Spleen (tissue), 11 donors: ENCODE data around the gene RNPC3. TPM values are rescaled to one million over a fixed set of nuclear protein-coding genes. Genes with fewer than 3 reads are reported as not detected.
A peak's percentile ranks its signal among the peaks of the same experiment; 100 is the strongest.
"Not testable (repeated sequence)": the region's sequence is repeated elsewhere in the genome, so short reads cannot be mapped to it uniquely, and the experiment has no call there.

Experiments used
- DNase-seq: peaks from one replicate; pipeline ENCODE4 v3.0.0-alpha.2; 2020
- H3K27ac ChIP-seq, 8 donors: fragments of 200-600 bp; sonication (generic) in 7 of 8; 1 replicate in 4 of 8; 2 replicates in 4 of 8; pipeline versions ENCODE4 v1.5.0 to v1.8.0; 2016 to 2021; ENCODE audit warnings: inconsistent platforms in 4 of 8, mild to moderate bottlenecking in 4 of 8, moderate library complexity in 1 of 8
- H3K27me3 ChIP-seq, 7 donors: fragments of 200-600 bp; sonication (generic) in 6 of 7; replicated peaks in 1 of 7; 1 replicate in 4 of 7; 2 replicates in 3 of 7; pipeline versions ENCODE4 v1.5.0 to v1.8.0; 2016 to 2021; ENCODE audit warnings: inconsistent platforms in 3 of 7, mild to moderate bottlenecking in 1 of 7
- H3K36me3 ChIP-seq, 6 donors: fragments of 200-600 bp; sonication (generic) in 5 of 6; 1 replicate in 4 of 6; 2 replicates in 2 of 6; pipeline versions ENCODE4 v1.5.0 to v1.8.0; 2016 to 2021; ENCODE audit warnings: inconsistent platforms in 2 of 6
- H3K4me1 ChIP-seq, 6 donors: fragments of 200-600 bp; sonication (generic) in 5 of 6; 1 replicate in 3 of 6; 2 replicates in 3 of 6; pipeline versions ENCODE4 v1.5.0 to v1.8.0; 2016 to 2021; ENCODE audit warnings: inconsistent platforms in 3 of 6
- H3K4me3 ChIP-seq, 8 donors: fragments of 200-600 bp; sonication (generic) in 7 of 8; 1 replicate in 4 of 8; 2 replicates in 4 of 8; pipeline versions ENCODE4 v1.5.0 to v1.8.0; 2016 to 2021; ENCODE audit warnings: inconsistent platforms in 4 of 8, mild to moderate bottlenecking in 4 of 8, moderate library complexity in 2 of 8
- H3K9me3 ChIP-seq, 8 donors: fragments of 200-600 bp; sonication (generic) in 7 of 8; 1 replicate in 4 of 8; 2 replicates in 4 of 8; pipeline versions ENCODE4 v1.5.0 to v1.8.0; 2016 to 2021; ENCODE audit warnings: inconsistent platforms in 4 of 8
- POLR2A ChIP-seq, 3 donors: fragments of 450-650 bp; IDR thresholded peaks; one replicate each; pipeline ENCODE4 v1.5.1; 2017; ENCODE audit warnings: antibody characterized with exemption in 3 of 3, mild to moderate bottlenecking in 1 of 3
- POLR2AphosphoS5 ChIP-seq, 3 donors: sonication (generic); formaldehyde crosslinking; IDR thresholded peaks; one replicate each; pipeline ENCODE4 v1.5.1; 2017; ENCODE audit warnings: antibody characterized with exemption in 3 of 3
- WGBS, 5 donors: extraction: QIAGEN DNeasy Blood & Tissue Kit in 3 of 5; methylation state at CpG; one replicate each; pipeline versions ENCODE4 v1.1.5 to v1.1.7; 2013 to 2018; 5-methylcytosine and 5-hydroxymethylcytosine counted together
- intact Hi-C: fragments of 100-400 bp; cut with DNase I; formaldehyde crosslinking; loops from one replicate; pipeline ENCODE4 v1.15.0; 2023; ENCODE audit warnings: low total_unique reads
- polyA plus RNA-seq, 3 donors: library from polyadenylated mRNA; stranded (reverse); fragments of 200-250 nt; gene quantifications; one replicate each; pipeline ENCODE4 v1.2.1, GENCODE V29; 2013
- total RNA-seq, 7 donors: library from RNA; depleted of rRNA in 3 of 7; stranded (reverse); fragments of >200 nt in 3 of 7; fragmentation: NEBNext Ultra II Directional in 4 of 7; extraction: Animal tissue kit (Norgen Biotek cat#: 25700) in 4 of 7; gene quantifications; one replicate each; pipeline versions ENCODE4 v1.1.0 to v1.2.1, GENCODE V29; 2016 to 2021
- TF ChIP-seq, protein P1 (sequence below), 11 experiments: fragments of 200-600 bp in 7 of 11; fragments of 450-650 bp in 4 of 11; sonication (generic) in 4 of 11; IDR thresholded peaks in 8 of 11; conservative IDR thresholded peaks in 3 of 11; 1 replicate in 7 of 11; 2 replicates in 4 of 11; pipeline versions ENCODE4 v1.4.0 to v1.8.0; 2016 to 2021; ENCODE audit warnings: antibody characterized with exemption in 11 of 11, inconsistent platforms in 4 of 11, mild to moderate bottlenecking in 1 of 11
- donor health status: healthy with polysubstance abuse.
- donor health status: DM: no; HTN: no; CAD: no; lungs with moderate emphysema.
- donor health status: DM: no; HTN: no; CAD: no.
- donor health status: Bipolar disorder and iron deficiency.
- donor health status: healthy.
- donor health status: DM: no; HTN: no; CAD: no.
- donor health status: DM: yes; HTN: yes; CAD: no.

RNPC3 gene
- total and polyA plus RNA-seq, 10 donors, result 9.7 to 60.6 (median 41.1) TPM

DNA sequence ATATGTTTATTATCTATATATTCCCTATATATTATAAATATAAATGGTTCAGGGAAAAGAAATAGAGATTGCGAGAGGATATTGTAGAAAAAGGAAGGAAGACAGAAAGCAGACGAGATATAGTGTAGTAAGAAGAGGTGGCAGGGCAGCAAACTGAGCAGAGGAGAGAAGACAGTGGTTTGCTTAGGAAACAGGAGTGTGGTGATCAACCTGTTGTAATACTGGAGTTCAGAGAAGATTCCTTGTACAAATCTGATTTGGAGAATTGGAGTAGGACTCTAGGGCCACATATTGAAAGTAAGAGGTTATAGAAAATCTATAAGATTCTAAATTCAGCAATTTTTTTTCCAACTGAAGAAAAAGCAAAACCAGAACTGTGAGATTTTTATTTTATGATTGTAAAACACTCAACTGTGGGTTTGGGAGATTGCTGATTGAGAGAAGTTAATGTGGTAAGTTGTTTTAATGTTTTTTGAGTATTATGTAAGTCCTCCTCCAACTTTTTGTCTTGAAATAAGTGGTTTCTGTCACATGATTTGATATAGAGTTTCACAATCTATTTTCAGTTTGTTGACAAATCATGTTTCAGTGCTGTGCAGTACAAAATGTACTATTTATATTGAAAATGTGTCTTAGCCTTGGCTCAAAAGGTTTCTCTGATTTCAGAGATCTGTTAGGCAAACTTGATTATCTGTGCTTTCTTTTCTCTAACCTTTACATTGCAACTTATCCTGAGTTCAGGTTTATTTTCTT is 36.3 kb downstream of the RNPC3 start:
- Histone ChIP-seq H3K36me3 (peaks cover 0 to 12% (median 5%) of the 10 kb centered on the region in 6 donors), H3K27ac (peak overlapping the region in 6 of 8 donors; percentile 49 to 82 (median 73))

DNA sequence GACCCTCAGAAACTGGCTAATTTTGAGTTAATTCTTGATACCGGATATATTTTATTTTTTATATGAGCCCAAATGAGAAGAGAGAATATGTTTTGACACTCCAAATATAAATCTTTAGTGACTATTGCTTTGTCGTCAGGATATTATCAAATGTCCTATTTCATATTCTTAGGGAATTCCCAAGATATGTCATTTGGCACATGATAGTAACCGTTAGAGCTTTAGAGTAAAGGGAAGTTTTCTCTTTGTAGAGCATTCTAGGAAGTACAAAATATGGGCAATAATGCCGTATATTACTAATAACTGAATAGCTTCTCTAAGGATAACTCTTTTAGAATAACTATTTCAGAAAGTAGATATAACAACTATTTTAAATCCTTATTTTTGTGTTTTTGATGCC is 37.6 kb downstream of the RNPC3 start:
- WGBS, 5 donors, result 71 to 86% (median 76%) methylated on average over 4 of the region's 4 CpGs
- Histone ChIP-seq H3K27ac (peak overlapping the region in 5 of 8 donors; percentile 62 to 82 (median 75)), H3K27me3 (no peaks in the 10 kb centered on the region), H3K9me3 (no peaks in the 10 kb centered on the region), H3K4me1 (peaks cover 0 to 16% (median 7%) of the 10 kb centered on the region in 6 donors), H3K4me3 (no peak overlapping the region), H3K36me3 (peaks cover 0 to 8% (median 2%) of the 10 kb centered on the region in 6 donors)
- TF ChIP-seq, protein P1, sequence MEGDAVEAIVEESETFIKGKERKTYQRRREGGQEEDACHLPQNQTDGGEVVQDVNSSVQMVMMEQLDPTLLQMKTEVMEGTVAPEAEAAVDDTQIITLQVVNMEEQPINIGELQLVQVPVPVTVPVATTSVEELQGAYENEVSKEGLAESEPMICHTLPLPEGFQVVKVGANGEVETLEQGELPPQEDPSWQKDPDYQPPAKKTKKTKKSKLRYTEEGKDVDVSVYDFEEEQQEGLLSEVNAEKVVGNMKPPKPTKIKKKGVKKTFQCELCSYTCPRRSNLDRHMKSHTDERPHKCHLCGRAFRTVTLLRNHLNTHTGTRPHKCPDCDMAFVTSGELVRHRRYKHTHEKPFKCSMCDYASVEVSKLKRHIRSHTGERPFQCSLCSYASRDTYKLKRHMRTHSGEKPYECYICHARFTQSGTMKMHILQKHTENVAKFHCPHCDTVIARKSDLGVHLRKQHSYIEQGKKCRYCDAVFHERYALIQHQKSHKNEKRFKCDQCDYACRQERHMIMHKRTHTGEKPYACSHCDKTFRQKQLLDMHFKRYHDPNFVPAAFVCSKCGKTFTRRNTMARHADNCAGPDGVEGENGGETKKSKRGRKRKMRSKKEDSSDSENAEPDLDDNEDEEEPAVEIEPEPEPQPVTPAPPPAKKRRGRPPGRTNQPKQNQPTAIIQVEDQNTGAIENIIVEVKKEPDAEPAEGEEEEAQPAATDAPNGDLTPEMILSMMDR (IDR thresholded peaks at IDR 0.05 in 8 of 11, conservative IDR thresholded peaks at IDR 0.05 in 3 of 11), result no peak
- TF ChIP-seq POLR2AphosphoS5 (IDR thresholded peaks at IDR 0.05) (no peak), POLR2A (IDR thresholded peaks at IDR 0.05) (no peak)
- intact Hi-C loops, result no loop called here
- no peak for DNase-seq

More for the DNA sequence above, 36.3 kb downstream of the RNPC3 start:
- no peak overlapping the region for H3K4me3 ChIP-seq
- intact Hi-C loops, result no loop called here
- TF ChIP-seq POLR2AphosphoS5 (IDR thresholded peaks at IDR 0.05) (no peak), POLR2A (IDR thresholded peaks at IDR 0.05) (no peak)
- TF ChIP-seq, protein P1 (IDR thresholded peaks at IDR 0.05 in 8 of 11, conservative IDR thresholded peaks at IDR 0.05 in 3 of 11), result no peak
- H3K27me3 ChIP-seq, result no peaks in the 10 kb centered on the region
- no peaks in the 10 kb centered on the region for H3K9me3 ChIP-seq
- 24 to 55% (median 40%) methylated on average over 2 of the region's 2 CpGs for WGBS, 5 donors
- DNase-seq, result no peak
- H3K4me1 ChIP-seq, result peaks cover 0 to 16% (median 7%) of the 10 kb centered on the region in 6 donors

- DNase-seq, result no peak
- intact Hi-C loops, result no loop called here
- peaks cover 0 to 35% (median 7%) of the 10 kb centered on the region in 6 donors for H3K36me3 ChIP-seq
Measured at GRCh38 chr1:103569493-103569892, 44.0 kb downstream of the RNPC3 start.

DNA sequence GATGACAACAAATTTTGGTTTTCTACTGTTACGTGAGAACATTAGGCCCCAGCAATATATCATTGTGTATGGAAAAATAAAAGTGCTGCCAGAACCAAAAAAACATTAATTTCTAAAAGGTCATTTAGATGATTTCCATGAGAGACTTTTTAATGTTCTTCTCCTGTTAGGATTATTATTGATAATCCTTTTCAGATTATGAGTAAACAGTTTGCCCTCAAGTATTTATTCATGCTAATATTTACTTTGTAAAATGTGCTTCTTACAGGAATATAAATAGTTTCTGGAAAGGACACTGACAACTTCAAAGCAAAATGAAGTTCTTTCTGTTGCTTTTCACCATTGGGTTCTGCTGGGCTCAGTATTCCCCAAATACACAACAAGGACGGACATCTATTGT is 45.8 kb downstream of the RNPC3 start, which contains the start of gene AMY2B:
Gene AMY2B, plus strand, starts transcription at position 301 of the 400 bp plus-strand sequence. Its CDS starts 14 bp downstream, at position 315.
- H3K27ac ChIP-seq, H3K9me3 ChIP-seq, intact Hi-C loops, H3K27me3 ChIP-seq, H3K4me3 ChIP-seq, DNase-seq, H3K4me1 ChIP-seq: not testable (repeated sequence)
- peaks cover 0 to 40% (median 7%) of the 10 kb centered on the region in 6 donors for H3K36me3 ChIP-seq
- 95 to 99% (median 98%) methylated on average over 2 of the region's 2 CpGs for WGBS, 5 donors

More at GRCh38 chr1:103569493-103569892, 44.0 kb downstream of the RNPC3 start:
- H3K9me3 ChIP-seq, result no peaks in the 10 kb centered on the region
- no peak overlapping the region for H3K27ac ChIP-seq
- no peaks in the 10 kb centered on the region for H3K27me3 ChIP-seq
- H3K4me3 ChIP-seq, result no peak overlapping the region
- TF ChIP-seq, protein P1 (IDR thresholded peaks at IDR 0.05 in 8 of 11, conservative IDR thresholded peaks at IDR 0.05 in 3 of 11), result no peak
- TF ChIP-seq POLR2A (IDR thresholded peaks at IDR 0.05), result no peak
- no peak for TF ChIP-seq POLR2AphosphoS5 (IDR thresholded peaks at IDR 0.05)
- WGBS, 5 donors, result 91 to 98% (median 96%) methylated on average over 7 of the region's 7 CpGs
- H3K4me1 ChIP-seq, result no peaks in the 10 kb centered on the region
